Keratinocyte (primary cell): Measurements from ENCODE around the gene FSIP1. TPM values are rescaled to one million over a fixed set of nuclear protein-coding genes. Genes with fewer than 3 reads are reported as not detected.

Source experiments
- DNase-seq: peaks from one replicate; pipeline ENCODE4 v3.0.0-alpha.2; 2011; ENCODE audit warnings: low read depth, missing footprints, low spot score
- FAIRE-seq: peaks from 2 replicates; lab custom pipeline; 2011; peaks lifted over from hg19 to GRCh38; lab: Jason Lieb, UNC
- H2AFZ ChIP-seq: 2 replicates; pipeline ENCODE4 v1.6.0; 2012; ENCODE audit warnings: low read length, control low read depth, inconsistent platforms; ENCODE audit not compliant: control insufficient read depth
- H3K27ac ChIP-seq: 2 replicates; pipeline ENCODE4 v1.5.1; 2011; ENCODE audit warnings: low read length; ENCODE audit not compliant: control insufficient read depth, insufficient read depth
- H3K27me3 ChIP-seq: 3 replicates; pipeline ENCODE4 v1.6.0; 2011; ENCODE audit warnings: low read length; ENCODE audit not compliant: control insufficient read depth, insufficient read depth; ENCODE audit errors: extremely low read depth
- H3K36me3 ChIP-seq, 2 experiments: 2 replicates in 1 of 2; 3 replicates in 1 of 2; pipeline ENCODE4 v1.5.1; 2011; ENCODE audit warnings: low read length in 2 of 2, mild to moderate bottlenecking in 1 of 2; ENCODE audit not compliant: control insufficient read depth in 2 of 2, insufficient read depth in 2 of 2; ENCODE audit errors: extremely low read depth in 1 of 2
- H3K4me1 ChIP-seq: 3 replicates; pipeline ENCODE4 v1.5.1; 2011; ENCODE audit warnings: low read length; ENCODE audit not compliant: control insufficient read depth, insufficient read depth; ENCODE audit errors: extremely low read depth
- H3K4me2 ChIP-seq: 3 replicates; pipeline ENCODE4 v1.6.0; 2011; ENCODE audit warnings: low read depth, low read length; ENCODE audit not compliant: control insufficient read depth, insufficient read depth; ENCODE audit errors: extremely low read depth
- H3K4me3 ChIP-seq, 3 experiments: fragments of 200-600 bp in 1 of 3; sonication (generic) in 1 of 3; 2 replicates in 2 of 3; 3 replicates in 1 of 3; pipeline ENCODE4 v1.5.1; 2011 to 2016; ENCODE audit warnings: low read length in 3 of 3, mild to moderate bottlenecking in 3 of 3, control low read depth in 2 of 3, inconsistent platforms in 1 of 3, low read depth in 1 of 3, mixed read lengths in 1 of 3, mixed run types in 1 of 3, moderate library complexity in 1 of 3; ENCODE audit not compliant: control insufficient read depth in 2 of 3, insufficient read depth in 2 of 3; ENCODE audit errors: extremely low read depth in 1 of 3
- H3K79me2 ChIP-seq: 2 replicates; pipeline ENCODE4 v1.6.0; 2012; ENCODE audit warnings: low read length; ENCODE audit not compliant: control insufficient read depth, insufficient read depth
- H3K9ac ChIP-seq: 3 replicates; pipeline ENCODE4 v1.6.0; 2011; ENCODE audit warnings: low read length; ENCODE audit not compliant: control insufficient read depth, insufficient read depth; ENCODE audit errors: extremely low read depth
- H3K9me1 ChIP-seq: 3 replicates; pipeline ENCODE4 v1.6.0; 2011; ENCODE audit warnings: low read length; ENCODE audit not compliant: control insufficient read depth, insufficient read depth; ENCODE audit errors: extremely low read depth
- H3K9me3 ChIP-seq: 2 replicates; pipeline ENCODE4 v1.5.1; 2012; ENCODE audit warnings: low read depth, low read length; ENCODE audit not compliant: control insufficient read depth
- H4K20me1 ChIP-seq: 3 replicates; pipeline ENCODE4 v1.6.0; 2011; ENCODE audit warnings: low read length; ENCODE audit not compliant: control insufficient read depth, insufficient read depth; ENCODE audit errors: extremely low read depth
- CTCF ChIP-seq, 3 experiments: IDR thresholded peaks in 1 of 3; conservative IDR thresholded peaks in 1 of 3; optimal IDR thresholded peaks in 1 of 3; 2 replicates in 2 of 3; 3 replicates in 1 of 3; pipeline versions ENCODE3 to v1.5.1; 2011; ENCODE audit warnings: low read length in 3 of 3, mild to moderate bottlenecking in 3 of 3, moderate library complexity in 2 of 3, control low read depth in 1 of 3, inconsistent platforms in 1 of 3; ENCODE audit not compliant: insufficient read depth in 2 of 3; ENCODE audit errors: extremely low read depth in 1 of 3
- EZH2 ChIP-seq: IDR thresholded peaks from one replicate; pipeline ENCODE4 v1.6.1; 2012; ENCODE audit warnings: inconsistent platforms, mild to moderate bottlenecking, low read length, moderate library complexity
- dilution Hi-C: fragments of 300-500 bp; cut with MboI; formaldehyde crosslinking; loops from one replicate; pipeline ENCODE4 v1.7.0; 2020; ENCODE audit warnings: low sequenced_read_pairs; ENCODE audit not compliant: extremely low pct_ligation_motif_present
- polyA plus RNA-seq, 5 experiments: library from polyadenylated mRNA; depleted of rRNA in 3 of 5; stranded (reverse) in 3 of 5; stranded (forward) in 1 of 5; unstranded in 1 of 5; fragments of >200 nt; gene quantifications; 1 replicate in 1 of 5; 2 replicates in 3 of 5; 3 replicates in 1 of 5; pipeline versions ENCODE4 v1.2.1 to v1.2.3, GENCODE V29; 2011 to 2012; ENCODE audit warnings: missing spikeins in 2 of 5, low read depth in 1 of 5, low replicate concordance in 1 of 5

FSIP1 gene
- polyA plus RNA-seq, 1 donor (not counting 4 experiments of a cell fraction or from before 2014, with no cell fraction given): 1.5 TPM

- Histone ChIP-seq H3K27ac (no peak overlapping the region), H3K27me3 (no peaks in the 10 kb centered on the region), H2AFZ (no peak overlapping the region), H3K9me1 (no peaks in the 10 kb centered on the region), H3K9ac (no peak overlapping the region), H3K9me3 (no peaks in the 10 kb centered on the region), H3K79me2 (no peaks in the 10 kb centered on the region), H3K4me3 (no peak overlapping the region), H3K4me2 (no peak overlapping the region), H3K36me3 (no peaks in the 10 kb centered on the region), H3K4me1 (peaks cover 26% of the 10 kb centered on the region), H4K20me1 (no peaks in the 10 kb centered on the region)
- TF ChIP-seq CTCF (optimal IDR thresholded peaks at IDR 0.05 in 1 of 3, IDR thresholded peaks at IDR 0.05 in 1 of 3, conservative IDR thresholded peaks at IDR 0.05 in 1 of 3; ENCODE audit: extremely low read depth in 1 of 3, insufficient read depth in 2 of 3, low read length in 3 of 3) (no peak), EZH2 (no peak)
- no peak for FAIRE-seq
- no peak for DNase-seq
- dilution Hi-C loops: loop anchor here (25.0 kb wide), 1 partner anchor 116 kb away; no protein-coding TSS in a partner anchor
Measured at GRCh38 chr15:39646425-39646824, 136.2 kb downstream of the FSIP1 start.

GRCh38 chr15:39645976-39646257 is 136.7 kb downstream of the FSIP1 start:
- peaks cover 31% of the 10 kb centered on the region for H3K4me1 ChIP-seq
- no peaks in the 10 kb centered on the region for H3K27me3 ChIP-seq
- no peak overlapping the region for H3K27ac ChIP-seq
- no peaks in the 10 kb centered on the region for H3K9me3 ChIP-seq
- no peak overlapping the region for H3K9ac ChIP-seq
- FAIRE-seq (no peak), DNase-seq (no peak)
- H3K4me2 ChIP-seq: no peak overlapping the region
- no peak overlapping the region for H3K4me3 ChIP-seq
- H3K79me2 ChIP-seq: no peaks in the 10 kb centered on the region
- no peaks in the 10 kb centered on the region for H3K9me1 ChIP-seq
- H3K36me3 ChIP-seq: no peaks in the 10 kb centered on the region
- H2AFZ ChIP-seq: no peak overlapping the region
- TF ChIP-seq CTCF (optimal IDR thresholded peaks at IDR 0.05 in 1 of 3, IDR thresholded peaks at IDR 0.05 in 1 of 3, conservative IDR thresholded peaks at IDR 0.05 in 1 of 3; ENCODE audit: extremely low read depth in 1 of 3, insufficient read depth in 2 of 3, low read length in 3 of 3) (no peak), EZH2 (no peak)
- no peaks in the 10 kb centered on the region for H4K20me1 ChIP-seq
- dilution Hi-C loops: loop anchor here (25.0 kb wide), 1 partner anchor 116 kb away; no protein-coding TSS in a partner anchor
